T-helper 17 cell (primary cell): ENCODE data around the gene CFAP44. TPM values are rescaled to one million over a fixed set of nuclear protein-coding genes. Genes with fewer than 3 reads are reported as not detected.
"Not testable (repeated sequence)": the region's sequence is repeated elsewhere in the genome, so short reads cannot be mapped to it uniquely, and the experiment has no call there.

ENCODE experiments used
- ATAC-seq: fragments of 150-1000 bp; cut with Tn5 transposase; 2 replicates; pipeline ENCODE4 v1.10.0; 2021; ENCODE audit warnings: mild to moderate bottlenecking, moderate library complexity
- DNase-seq, 3 donors: peaks; one replicate each; pipeline versions ENCODE4 v3.0.0 to v3.0.0-alpha.2; 2020 to 2021
- H3K9me3 ChIP-seq: one replicate; pipeline ENCODE4 v1.7.0; 2013; ENCODE audit warnings: low read length, mild to moderate bottlenecking; ENCODE audit not compliant: control insufficient read depth, poor library complexity, severe bottlenecking
- H3K27ac Mint-ChIP-seq: one replicate; pipeline ENCODE4 v1.8.0; 2022; ENCODE audit warnings: mild to moderate bottlenecking, moderate library complexity, mixed read lengths
- H3K27me3 Mint-ChIP-seq: one replicate; pipeline ENCODE4 v1.8.0; 2022; ENCODE audit warnings: mixed read lengths
- H3K36me3 Mint-ChIP-seq: one replicate; pipeline ENCODE4 v1.8.0; 2022; ENCODE audit warnings: low read depth, mixed read lengths
- H3K4me1 Mint-ChIP-seq: one replicate; pipeline ENCODE4 v1.8.0; 2022; ENCODE audit warnings: mild to moderate bottlenecking, mixed read lengths
- H3K4me3 Mint-ChIP-seq: one replicate; pipeline ENCODE4 v1.8.0; 2022; ENCODE audit warnings: mild to moderate bottlenecking, moderate library complexity, mixed read lengths
- total RNA-seq, 4 donors: library from RNA in 2 of 4; stranded (reverse) in 2 of 4; gene quantifications; one replicate each; pipeline ENCODE4 v1.2.3 and lab custom pipeline; 2022 to 2026

The CFAP44 gene
- 1 to 10 TPM; 7.5 to 8.6 TPM for total RNA-seq
- total RNA-seq (lab: John Stamatoyannopoulos, UW), result 14.2 to 20.3 reads per million in 2 donors

DNA sequence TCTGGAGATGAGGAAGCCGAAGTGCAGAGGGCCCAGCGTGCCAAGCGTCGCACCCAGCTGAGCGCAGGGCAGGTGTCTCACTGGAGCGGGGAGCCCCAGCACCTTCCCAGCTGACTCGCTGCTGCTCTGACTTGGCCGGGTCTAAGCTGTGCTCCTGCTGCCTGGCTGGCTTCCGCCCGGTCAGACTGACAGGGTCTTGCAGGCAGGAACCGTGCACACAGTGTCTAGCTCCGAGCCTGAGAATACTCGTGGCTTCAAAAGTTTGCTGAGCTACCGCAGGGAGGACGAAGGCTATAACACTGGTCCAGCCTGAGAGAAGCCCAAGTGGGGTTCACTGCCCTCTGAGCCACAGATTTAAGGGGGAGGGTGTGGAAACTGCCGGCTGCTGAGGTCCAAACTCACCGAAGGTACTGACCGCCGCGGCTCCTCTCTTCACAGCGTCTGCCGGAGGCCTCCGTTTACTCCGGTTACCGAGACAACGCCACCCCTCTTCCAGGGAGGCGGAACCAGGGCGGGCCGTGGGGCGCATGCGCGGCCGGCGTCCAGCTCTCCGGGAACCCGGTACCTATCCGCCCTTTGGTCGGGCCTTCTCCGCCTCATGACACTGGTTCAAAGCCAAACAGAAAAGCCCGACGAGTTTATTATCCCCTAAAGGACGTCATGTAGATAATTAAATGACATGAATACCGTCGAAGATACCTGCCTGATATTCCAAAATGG is at the start of gene CFAP44:
TSS of gene CFAP44 (minus strand) at position 443 of the 720 bp plus-strand sequence. CDS start 7,829 bp downstream, outside the sequence.
- Mint-ChIP-seq H3K27me3 (no peaks in the 10 kb centered on the region), H3K36me3 (peaks cover 6% of the 10 kb centered on the region), H3K27ac (peak within 1 kb of the TSS; percentile 74), H3K4me1 (no peaks in the 10 kb centered on the region), H3K4me3 (peak within 1 kb of the TSS; percentile 33)
- DNase-seq (peak; percentile 17 to 45 (median 31)), ATAC-seq (peak; percentile 84)
- no peaks in the 10 kb centered on the region for H3K9me3 ChIP-seq

DNA sequence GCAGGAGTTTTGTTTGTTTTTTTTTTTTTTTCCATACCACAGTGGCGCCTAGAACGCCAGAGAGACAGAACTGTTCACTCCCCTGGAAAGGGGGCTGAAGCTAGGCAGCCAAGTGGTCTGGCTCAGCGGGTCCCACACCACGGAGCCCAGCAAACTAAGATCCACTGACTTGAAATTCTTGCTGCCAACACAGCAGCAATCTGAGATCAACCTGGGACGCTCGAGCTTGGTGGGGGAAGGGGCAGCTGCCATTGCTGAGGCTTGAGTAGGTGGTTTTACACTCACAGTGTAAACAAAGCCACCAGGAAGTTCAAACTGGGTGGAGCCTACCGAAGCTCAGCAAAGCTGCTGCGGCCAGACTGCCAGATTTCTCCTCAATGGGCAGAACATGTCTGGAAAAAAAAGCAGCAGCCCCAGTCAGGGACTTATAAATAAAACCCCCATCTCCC is 43.9 kb upstream of the CFAP44 start:
- Mint-ChIP-seq H3K27ac (peak overlapping the region; percentile 91), H3K4me3 (peak overlapping the region; percentile 69), H3K27me3 (no peaks in the 10 kb centered on the region), H3K36me3 (peaks cover 11% of the 10 kb centered on the region), H3K4me1 (peaks cover 12% of the 10 kb centered on the region)
- peak; percentile 82 for ATAC-seq
- peak in 1 of 3 donors; percentile 30 for DNase-seq
- H3K9me3 ChIP-seq, result no peaks in the 10 kb centered on the region

- DNase-seq (no peak), ATAC-seq (no peak)
- no peaks in the 10 kb centered on the region for H3K4me1 Mint-ChIP-seq
- H3K4me3 Mint-ChIP-seq, result no peak overlapping the region
- H3K9me3 ChIP-seq, result no peaks in the 10 kb centered on the region
- H3K27me3 Mint-ChIP-seq, result no peaks in the 10 kb centered on the region
- peaks cover 10% of the 10 kb centered on the region for H3K36me3 Mint-ChIP-seq
- H3K27ac Mint-ChIP-seq, result no peak overlapping the region
These were observed 27.2 kb upstream of the CFAP44 start for GRCh38 chr3:113468539-113468938.

DNA sequence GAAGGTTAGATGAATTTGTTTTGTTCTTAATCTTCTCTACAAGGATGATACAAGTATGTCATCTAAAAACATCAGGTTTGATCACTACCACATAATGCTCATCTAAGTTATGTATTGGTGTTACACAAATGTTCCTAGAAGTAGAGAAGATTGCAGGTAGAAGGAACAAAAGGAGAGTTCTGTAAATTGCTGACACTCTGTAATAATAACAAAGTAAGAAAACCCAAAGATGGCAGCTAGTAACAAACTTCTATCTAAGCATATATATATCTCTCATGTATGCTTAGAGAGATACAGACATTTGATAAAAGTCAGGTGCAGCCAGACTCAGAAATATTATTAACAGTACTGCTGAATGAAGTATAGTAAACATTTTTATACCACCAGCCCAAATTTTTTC is 20.2 kb upstream of the CFAP44 start:
- Mint-ChIP-seq H3K27me3 (no peaks in the 10 kb centered on the region), H3K36me3 (peaks cover 15% of the 10 kb centered on the region), H3K4me3 (no peak overlapping the region), H3K27ac (peak overlapping the region; percentile 34), H3K4me1 (peaks cover 2% of the 10 kb centered on the region)
- ATAC-seq, result no peak
- DNase-seq, result no peak
- H3K9me3 ChIP-seq, result no peaks in the 10 kb centered on the region

DNA sequence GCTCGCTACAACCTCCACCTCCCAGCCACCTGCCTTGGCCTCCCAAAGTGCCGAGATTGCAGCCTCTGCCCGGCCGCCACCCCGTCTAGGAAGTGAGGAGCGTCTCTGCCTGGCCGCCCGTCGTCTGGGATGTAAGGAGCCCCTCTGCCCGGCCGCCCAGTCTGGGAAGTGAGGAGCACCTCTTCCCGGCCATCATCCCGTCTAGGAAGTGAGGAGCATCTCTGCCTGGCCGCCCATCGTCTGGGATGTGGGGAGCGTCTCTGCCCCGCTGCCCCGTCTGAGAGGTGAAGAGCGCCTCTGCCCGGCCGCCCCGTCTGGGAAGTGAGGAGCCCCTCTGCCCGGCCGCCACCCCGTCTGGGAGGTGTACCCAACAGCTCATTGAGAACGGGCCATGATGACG is 17.3 kb upstream of the CFAP44 start:
- H3K4me1 Mint-ChIP-seq, DNase-seq, H3K4me3 Mint-ChIP-seq, H3K27me3 Mint-ChIP-seq, H3K9me3 ChIP-seq, H3K27ac Mint-ChIP-seq, ATAC-seq: not testable (repeated sequence)
- H3K36me3 Mint-ChIP-seq, result peaks cover 15% of the 10 kb centered on the region

- Mint-ChIP-seq H3K27ac (no peak overlapping the region), H3K4me3 (no peak overlapping the region), H3K36me3 (peaks cover 18% of the 10 kb centered on the region), H3K27me3 (no peaks in the 10 kb centered on the region), H3K4me1 (no peaks in the 10 kb centered on the region)
- ATAC-seq (no peak), DNase-seq (no peak)
- H3K9me3 ChIP-seq, result no peaks in the 10 kb centered on the region
These were observed 14.2 kb upstream of the CFAP44 start for GRCh38 chr3:113455446-113455845.

DNA sequence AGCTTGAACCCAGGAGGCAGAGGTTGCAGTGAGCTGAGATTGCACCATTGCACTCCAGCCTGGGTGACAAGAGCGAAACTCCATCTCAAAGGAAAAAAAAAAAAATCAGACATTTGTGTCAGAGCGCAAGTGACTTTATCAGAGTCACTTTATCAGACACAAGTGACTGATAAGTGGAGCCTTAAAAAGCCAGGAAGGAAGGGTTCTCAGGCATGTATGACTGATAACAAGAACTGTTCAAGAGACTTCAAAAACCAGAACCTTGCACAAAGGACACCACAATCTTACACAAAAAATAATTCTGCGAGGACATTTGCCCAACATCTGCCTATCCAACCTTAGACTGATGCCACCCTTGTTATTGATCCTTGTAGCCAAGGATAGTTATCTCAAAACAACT is 13.3 kb upstream of the CFAP44 start:
- H3K9me3 ChIP-seq, result no peaks in the 10 kb centered on the region
- H3K27me3 Mint-ChIP-seq, result no peaks in the 10 kb centered on the region
- no peak for ATAC-seq
- no peak overlapping the region for H3K27ac Mint-ChIP-seq
- DNase-seq, result no peak
- no peaks in the 10 kb centered on the region for H3K4me1 Mint-ChIP-seq
- no peak overlapping the region for H3K4me3 Mint-ChIP-seq
- H3K36me3 Mint-ChIP-seq, result peaks cover 15% of the 10 kb centered on the region

- DNase-seq (no peak), ATAC-seq (no peak)
- H3K4me1 Mint-ChIP-seq, result no peaks in the 10 kb centered on the region
- no peak overlapping the region for H3K4me3 Mint-ChIP-seq
- H3K36me3 Mint-ChIP-seq, result peaks cover 14% of the 10 kb centered on the region
- H3K9me3 ChIP-seq, result no peaks in the 10 kb centered on the region
- no peaks in the 10 kb centered on the region for H3K27me3 Mint-ChIP-seq
- no peak overlapping the region for H3K27ac Mint-ChIP-seq
These were observed 12.8 kb upstream of the CFAP44 start for GRCh38 chr3:113454057-113454456.

DNA sequence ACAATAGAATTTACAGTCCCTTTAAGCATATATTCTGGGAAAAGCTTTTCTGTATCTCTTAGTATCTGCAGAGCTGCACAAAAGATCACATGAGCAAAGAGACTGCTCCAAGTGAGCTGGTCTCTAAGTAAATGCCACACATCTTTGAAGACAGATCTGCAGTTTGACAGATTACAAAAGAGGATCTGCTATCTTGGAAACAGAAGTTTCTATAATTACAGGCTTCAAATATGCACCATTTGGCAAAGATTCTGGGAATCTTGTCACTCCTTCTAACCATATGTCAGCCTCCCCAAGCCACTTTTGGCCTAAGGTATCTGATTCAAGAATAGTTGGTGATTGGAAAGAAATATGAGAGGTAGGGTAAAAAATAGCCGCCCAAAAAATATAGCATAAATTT is 9.6 kb upstream of the CFAP44 start:
- Mint-ChIP-seq H3K4me1 (no peaks in the 10 kb centered on the region), H3K27me3 (no peaks in the 10 kb centered on the region), H3K27ac (no peak overlapping the region), H3K36me3 (peaks cover 14% of the 10 kb centered on the region), H3K4me3 (no peak overlapping the region)
- H3K9me3 ChIP-seq, result no peaks in the 10 kb centered on the region
- no peak for ATAC-seq
- no peak for DNase-seq

DNA sequence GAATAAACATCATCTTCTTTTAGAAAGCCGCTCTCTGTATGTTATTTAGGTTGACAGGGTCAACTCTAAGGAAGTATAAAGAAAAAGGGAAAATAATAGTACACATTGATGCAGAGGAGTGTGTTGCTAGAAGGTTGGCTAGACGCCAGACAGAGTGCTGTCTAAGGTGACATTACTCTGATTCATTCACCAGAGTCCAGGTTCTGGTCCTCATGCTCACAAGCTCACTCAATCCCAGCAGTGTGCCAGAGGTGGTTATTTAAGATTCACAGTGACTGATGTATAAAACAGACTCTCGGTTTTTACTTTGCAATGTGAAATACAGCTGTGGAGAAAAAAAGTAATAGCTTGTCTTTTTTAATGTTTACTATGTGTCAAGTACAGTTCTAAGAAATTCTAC is 1.7 kb downstream of the CFAP44 start:
- Mint-ChIP-seq H3K27ac (no peak overlapping the region), H3K4me3 (no peak overlapping the region), H3K36me3 (peaks cover 8% of the 10 kb centered on the region), H3K4me1 (no peaks in the 10 kb centered on the region), H3K27me3 (no peaks in the 10 kb centered on the region)
- DNase-seq (no peak), ATAC-seq (no peak)
- no peaks in the 10 kb centered on the region for H3K9me3 ChIP-seq

GRCh38 chr3:113438224-113438623 is 3.1 kb downstream of the CFAP44 start:
- no peak overlapping the region for H3K27ac Mint-ChIP-seq
- ATAC-seq (no peak), DNase-seq (no peak)
- no peaks in the 10 kb centered on the region for H3K27me3 Mint-ChIP-seq
- no peaks in the 10 kb centered on the region for H3K4me1 Mint-ChIP-seq
- peaks cover 8% of the 10 kb centered on the region for H3K36me3 Mint-ChIP-seq
- H3K4me3 Mint-ChIP-seq, result no peak overlapping the region
- no peaks in the 10 kb centered on the region for H3K9me3 ChIP-seq

GRCh38 chr3:113437411-113437810 is 3.9 kb downstream of the CFAP44 start:
- no peak for ATAC-seq
- Mint-ChIP-seq H3K27ac (no peak overlapping the region), H3K4me3 (no peak overlapping the region), H3K27me3 (no peaks in the 10 kb centered on the region), H3K4me1 (no peaks in the 10 kb centered on the region), H3K36me3 (peaks cover 12% of the 10 kb centered on the region)
- DNase-seq, result no peak
- H3K9me3 ChIP-seq, result no peaks in the 10 kb centered on the region

GRCh38 chr3:113436809-113437208 is 4.5 kb downstream of the CFAP44 start:
- ATAC-seq (no peak), DNase-seq (no peak)
- H3K27ac Mint-ChIP-seq, result no peak overlapping the region
- H3K4me1 Mint-ChIP-seq, result no peaks in the 10 kb centered on the region
- no peak overlapping the region for H3K4me3 Mint-ChIP-seq
- no peaks in the 10 kb centered on the region for H3K9me3 ChIP-seq
- H3K27me3 Mint-ChIP-seq, result no peaks in the 10 kb centered on the region
- peaks cover 12% of the 10 kb centered on the region for H3K36me3 Mint-ChIP-seq

- Mint-ChIP-seq H3K36me3 (peaks cover 12% of the 10 kb centered on the region), H3K4me1 (no peaks in the 10 kb centered on the region), H3K27me3 (no peaks in the 10 kb centered on the region), H3K4me3 (no peak overlapping the region), H3K27ac (no peak overlapping the region)
- DNase-seq (no peak), ATAC-seq (no peak)
- H3K9me3 ChIP-seq, result no peaks in the 10 kb centered on the region
These were observed 9.5 kb downstream of the CFAP44 start for GRCh38 chr3:113431811-113432210.
